GM10266 (cell line): ENCODE results near the gene HLX.

Experiments used
- DNase-seq: peaks from one replicate; pipeline ENCODE4 v3.0.0; 2012; ENCODE audit errors: extremely low spot score
- CTCF ChIP-seq: IDR thresholded peaks from 2 replicates; pipeline ENCODE4 v1.5.1; 2012; ENCODE audit warnings: mild to moderate bottlenecking, low read depth; ENCODE audit not compliant: control insufficient read depth, insufficient read depth; ENCODE audit errors: missing control alignments

Gene HLX

GRCh38 chr1:220926146-220926545 is 46.9 kb downstream of the HLX start:
- no peak for DNase-seq
- TF ChIP-seq CTCF: no peak

GRCh38 chr1:220927442-220927841 is 48.2 kb downstream of the HLX start:
- no peak for DNase-seq
- no peak for TF ChIP-seq CTCF

GRCh38 chr1:220928320-220928719 is 49.1 kb downstream of the HLX start:
- DNase-seq: no peak
- TF ChIP-seq CTCF: no peak

- DNase-seq: no peak
- TF ChIP-seq CTCF: no peak
These were observed 49.6 kb downstream of the HLX start for GRCh38 chr1:220928725-220929300.

GRCh38 chr1:220929304-220929703 is 50.1 kb downstream of the HLX start:
- DNase-seq: no peak
- no peak for TF ChIP-seq CTCF
